HG02852 (cell line): Measurements from ENCODE around the gene CAST.
"Not testable (repeated sequence)": the region's sequence is repeated elsewhere in the genome, so short reads cannot be mapped to it uniquely, and the experiment has no call there.

ENCODE experiments used
- ATAC-seq: cut with Tn5 transposase; IDR thresholded peaks from one replicate; pipeline ENCODE4 v1.9.1; 2021; ENCODE audit warnings: mild to moderate bottlenecking, moderate library complexity; ENCODE audit not compliant: unreplicated experiment

The CAST gene, protein sequence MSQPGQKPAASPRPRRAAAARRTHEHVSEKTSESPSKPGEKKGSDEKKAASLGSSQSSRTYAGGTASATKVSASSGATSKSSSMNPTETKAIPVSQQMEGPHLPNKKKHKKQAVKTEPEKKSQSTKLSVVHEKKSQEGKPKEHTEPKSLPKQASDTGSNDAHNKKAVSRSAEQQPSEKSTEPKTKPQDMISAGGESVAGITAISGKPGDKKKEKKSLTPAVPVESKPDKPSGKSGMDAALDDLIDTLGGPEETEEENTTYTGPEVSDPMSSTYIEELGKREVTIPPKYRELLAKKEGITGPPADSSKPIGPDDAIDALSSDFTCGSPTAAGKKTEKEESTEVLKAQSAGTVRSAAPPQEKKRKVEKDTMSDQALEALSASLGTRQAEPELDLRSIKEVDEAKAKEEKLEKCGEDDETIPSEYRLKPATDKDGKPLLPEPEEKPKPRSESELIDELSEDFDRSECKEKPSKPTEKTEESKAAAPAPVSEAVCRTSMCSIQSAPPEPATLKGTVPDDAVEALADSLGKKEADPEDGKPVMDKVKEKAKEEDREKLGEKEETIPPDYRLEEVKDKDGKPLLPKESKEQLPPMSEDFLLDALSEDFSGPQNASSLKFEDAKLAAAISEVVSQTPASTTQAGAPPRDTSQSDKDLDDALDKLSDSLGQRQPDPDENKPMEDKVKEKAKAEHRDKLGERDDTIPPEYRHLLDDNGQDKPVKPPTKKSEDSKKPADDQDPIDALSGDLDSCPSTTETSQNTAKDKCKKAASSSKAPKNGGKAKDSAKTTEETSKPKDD

DNA sequence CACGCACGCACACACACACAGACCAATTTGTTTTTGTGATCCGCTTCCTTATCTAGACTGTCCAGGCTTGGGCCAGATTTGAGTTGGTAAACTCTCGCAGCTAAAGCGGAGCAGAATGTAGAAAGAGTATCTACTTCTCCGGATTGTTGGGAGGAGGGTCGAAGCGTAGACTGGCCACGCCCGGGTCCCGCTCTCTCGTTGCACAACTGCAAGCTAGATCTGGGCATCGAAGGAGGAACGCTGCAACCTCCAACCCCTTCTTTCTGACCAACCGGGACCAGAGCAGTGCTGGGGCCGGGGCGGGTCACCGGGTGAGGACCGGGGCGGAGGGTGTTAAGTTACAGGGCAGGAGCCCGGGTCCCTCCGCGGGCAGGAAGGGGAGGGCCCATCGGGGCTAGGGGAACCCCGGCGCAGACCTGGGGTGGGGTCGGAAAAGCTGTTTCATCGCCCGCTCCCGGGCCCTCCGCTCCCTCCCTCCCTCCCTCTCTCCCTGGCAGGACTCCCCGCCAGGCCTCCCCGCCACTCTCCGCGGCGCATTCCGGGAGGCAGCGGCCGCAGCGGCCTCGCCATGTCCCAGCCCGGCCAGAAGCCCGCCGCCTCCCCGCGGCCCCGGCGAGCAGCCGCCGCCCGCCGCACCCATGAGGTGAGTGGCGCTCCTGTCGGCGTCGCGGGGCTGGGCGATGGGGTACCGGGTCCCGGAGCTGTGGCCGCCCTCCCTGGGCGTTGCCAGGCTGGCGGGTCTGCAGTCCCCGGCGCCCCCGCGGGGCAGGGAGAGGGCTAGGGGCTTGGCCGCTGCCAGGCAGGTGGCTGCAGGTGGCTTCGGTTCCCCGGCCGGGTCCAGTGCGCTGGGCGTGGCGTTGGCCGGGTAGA lies at the start of gene CAST:
Gene CAST, plus strand, starts transcription at position 522 of the 870 bp plus-strand sequence. Its CDS starts 47 bp downstream, at position 569.
- peak; percentile 53 for ATAC-seq

DNA sequence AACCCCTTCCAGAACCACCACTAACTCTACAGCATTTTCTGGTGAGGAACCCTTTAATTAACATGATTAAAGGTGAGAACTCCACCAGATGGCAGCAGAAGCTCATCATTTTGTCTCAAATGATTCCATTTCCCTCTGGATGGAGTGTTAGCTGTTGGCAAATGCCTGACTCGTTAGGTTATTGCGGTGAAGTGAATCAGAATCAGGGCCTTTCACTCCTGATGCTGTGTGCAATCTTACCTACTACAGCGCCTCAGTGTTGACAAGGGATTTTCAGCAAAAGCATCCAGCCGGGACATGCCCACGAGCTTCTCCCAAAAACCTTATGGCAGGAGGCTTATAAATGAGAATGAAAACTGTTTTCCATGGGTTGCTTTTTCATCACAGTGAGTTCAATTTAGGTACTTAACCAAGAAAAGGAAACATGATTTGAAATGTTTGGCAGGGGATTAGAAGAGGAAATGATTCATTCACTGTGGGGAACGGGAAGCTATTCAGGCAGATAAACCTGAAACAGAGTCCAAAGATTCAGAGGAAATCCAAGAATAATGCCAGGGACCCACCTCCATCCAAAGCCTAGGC lies 48.0 kb upstream of the CAST start:
- no peak for ATAC-seq

DNA sequence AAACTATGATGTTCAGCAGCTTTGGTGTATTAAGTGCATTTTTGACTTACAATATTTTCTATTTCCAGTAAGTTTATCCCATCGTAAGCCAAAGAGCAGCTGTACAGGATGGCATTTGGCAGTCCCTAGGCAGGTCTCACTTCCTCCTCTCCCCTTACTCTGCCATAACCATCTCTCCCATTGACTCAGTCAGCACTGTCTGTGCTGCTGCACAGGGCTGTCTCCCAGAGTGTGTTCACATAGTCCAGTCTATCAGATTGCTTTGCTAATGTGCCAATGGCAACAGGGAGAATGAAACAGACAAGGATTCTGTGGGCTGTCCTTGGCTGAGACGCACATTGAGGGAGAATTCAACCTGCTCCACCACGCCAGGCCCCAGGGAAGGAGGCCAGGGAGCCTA lies 47.0 kb upstream of the CAST start:
- no peak for ATAC-seq

DNA sequence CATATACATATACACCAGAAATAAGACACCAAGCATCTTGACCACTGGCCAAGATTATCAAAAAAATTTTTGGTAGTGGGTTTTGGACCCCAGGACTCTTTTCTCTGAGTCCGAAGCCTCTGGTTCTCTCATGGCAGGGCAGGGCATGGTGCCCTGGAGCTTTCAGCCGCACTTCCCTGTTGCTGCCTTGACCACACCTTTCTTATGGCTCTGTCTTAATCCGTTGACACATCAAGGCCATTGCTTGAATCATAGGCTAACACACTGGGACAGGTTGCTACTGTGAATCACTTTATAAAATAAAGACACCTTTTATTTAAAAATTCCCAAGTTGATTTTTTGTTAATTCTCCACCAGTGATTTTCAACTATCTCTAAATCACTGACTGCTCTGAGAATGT lies 45.4 kb upstream of the CAST start:
- ATAC-seq: no peak

DNA sequence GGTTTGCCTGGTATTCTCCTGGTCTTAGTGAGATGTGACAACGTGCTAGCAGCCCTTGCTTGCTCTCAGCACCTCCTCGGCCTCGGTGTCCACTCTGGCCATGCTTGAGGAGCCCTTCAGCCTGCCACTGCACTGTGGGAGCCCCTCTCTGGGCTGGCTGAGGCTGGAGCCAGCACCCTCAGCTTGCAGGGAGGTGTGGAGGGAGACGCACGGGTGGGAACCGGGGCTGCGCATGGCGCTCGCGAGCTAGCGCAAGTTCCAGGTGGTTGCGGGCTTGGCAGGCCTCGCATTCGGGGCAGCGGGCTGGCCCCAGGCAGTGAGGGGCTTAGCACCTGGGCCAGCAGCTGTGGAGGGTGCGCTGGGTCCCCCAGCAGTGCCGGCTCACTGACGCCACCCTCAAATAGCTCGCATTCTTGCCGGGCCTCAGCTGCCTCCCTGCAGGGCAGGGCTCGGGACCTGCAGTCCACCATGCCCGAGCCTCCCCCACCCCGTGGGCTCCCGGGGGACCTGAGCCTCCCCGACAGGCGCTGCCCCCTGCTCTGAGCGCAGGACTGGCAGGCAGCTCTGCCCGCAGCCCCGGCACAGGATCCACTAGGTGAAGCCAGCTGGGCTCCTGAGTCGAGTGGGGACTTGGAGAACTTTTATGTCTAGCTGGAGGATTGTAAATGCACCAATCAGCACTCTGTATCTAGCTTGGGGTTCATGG lies 43.7 kb upstream of the CAST start:
- ATAC-seq: not testable (repeated sequence)

DNA sequence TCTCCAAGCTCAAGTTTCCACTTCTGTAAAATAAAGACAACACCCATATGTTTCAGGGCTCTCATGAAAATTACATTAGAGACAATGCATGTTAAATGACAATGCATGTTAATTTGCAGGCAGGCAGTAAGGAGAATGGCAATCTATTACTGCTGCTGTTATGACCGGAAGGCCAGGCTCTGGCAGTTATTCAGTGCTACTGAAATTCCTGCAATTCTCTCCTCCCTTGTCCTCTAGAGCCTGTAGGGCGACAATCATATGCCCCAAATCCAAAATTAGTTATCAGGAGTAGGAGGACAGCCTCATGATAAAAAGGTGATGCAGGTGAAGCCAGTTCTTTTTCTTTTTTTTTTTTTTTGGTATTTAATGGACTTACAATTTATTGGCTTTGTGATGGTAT lies 42.2 kb upstream of the CAST start:
- ATAC-seq: no peak

DNA sequence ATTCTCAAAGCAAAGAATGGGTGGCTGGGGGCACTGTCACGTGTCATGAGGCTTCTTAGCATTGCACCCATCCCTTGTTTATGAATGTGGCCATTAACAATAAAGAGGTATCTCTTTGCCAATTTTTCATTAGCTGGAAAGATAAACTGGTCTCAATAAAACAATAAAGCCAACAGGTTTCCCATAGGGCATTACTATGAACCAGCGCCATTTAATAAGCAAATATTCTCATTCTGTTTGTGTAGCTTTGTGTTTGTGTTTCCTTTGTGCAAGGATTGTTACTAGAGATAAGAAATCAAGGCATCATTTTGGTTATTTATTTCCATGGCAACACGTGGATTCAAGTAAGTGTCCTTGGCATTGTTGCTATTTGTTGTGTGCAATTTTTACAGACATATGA lies 37.6 kb upstream of the CAST start:
- no peak for ATAC-seq

DNA sequence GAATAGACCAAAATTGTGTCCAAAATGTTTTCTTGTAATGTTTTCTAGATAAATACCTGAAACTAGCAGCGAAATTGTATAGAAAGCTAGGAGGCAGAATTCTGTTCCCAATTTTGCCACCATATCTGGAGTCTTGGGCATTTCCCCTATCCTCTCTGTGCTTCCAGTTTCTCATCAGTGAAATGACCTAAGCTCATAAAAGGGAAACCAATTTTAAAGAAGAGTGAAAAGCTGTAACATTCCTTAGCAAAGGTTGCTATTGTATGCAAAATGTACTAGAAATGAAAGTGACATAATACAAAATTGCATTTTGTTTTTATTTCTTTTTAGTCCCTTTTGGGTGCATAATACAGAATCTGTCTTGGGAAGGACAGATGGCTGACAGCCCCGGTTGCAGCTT lies 36.8 kb upstream of the CAST start:
- ATAC-seq: no peak

DNA sequence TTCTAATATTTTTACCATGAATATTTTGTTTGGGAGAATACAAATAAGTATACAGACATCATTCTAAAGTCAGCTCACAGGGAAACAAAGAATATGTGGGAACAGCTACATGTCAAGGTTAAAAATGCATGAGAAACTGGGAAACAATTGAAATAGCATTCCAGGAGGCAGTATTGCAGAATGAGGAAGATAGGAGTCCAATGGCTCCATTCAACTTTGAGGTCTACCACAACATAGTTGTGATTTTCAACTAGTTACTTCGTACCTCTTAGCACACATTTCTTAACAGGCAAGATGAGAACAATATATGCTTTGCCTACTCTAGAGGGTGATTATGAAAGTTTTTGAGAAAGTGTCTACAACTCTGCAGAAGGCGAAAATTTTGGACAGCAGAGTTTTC lies 35.2 kb upstream of the CAST start:
- ATAC-seq: no peak

DNA sequence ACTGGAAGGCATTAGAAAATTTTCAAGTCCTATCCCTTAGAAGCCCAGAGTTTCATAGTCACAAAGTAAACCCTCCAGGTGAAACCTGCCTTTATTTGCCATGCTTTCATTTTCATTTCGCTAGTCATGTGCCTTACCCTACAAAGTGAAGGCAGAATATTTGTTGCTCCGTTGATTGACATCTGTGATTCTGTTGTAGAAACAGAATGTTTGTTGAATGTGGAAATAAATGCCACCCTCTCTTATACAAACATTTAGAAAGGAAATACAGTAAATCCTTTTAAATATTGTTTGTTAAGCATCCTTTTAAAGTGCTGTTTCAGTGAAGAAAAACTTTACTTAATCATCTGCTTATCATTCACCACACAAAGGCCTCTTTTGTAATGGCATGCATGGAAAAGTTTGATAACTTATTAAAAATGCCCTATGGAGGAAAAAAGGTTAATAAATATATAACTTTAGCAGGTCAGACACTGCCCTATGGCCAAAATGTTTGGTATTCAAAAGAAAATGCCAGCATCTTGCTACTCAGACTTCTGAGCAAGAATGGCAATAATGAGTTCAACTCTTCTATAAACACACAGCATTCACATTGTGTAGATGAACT lies 34.3 kb upstream of the CAST start:
- no peak for ATAC-seq

DNA sequence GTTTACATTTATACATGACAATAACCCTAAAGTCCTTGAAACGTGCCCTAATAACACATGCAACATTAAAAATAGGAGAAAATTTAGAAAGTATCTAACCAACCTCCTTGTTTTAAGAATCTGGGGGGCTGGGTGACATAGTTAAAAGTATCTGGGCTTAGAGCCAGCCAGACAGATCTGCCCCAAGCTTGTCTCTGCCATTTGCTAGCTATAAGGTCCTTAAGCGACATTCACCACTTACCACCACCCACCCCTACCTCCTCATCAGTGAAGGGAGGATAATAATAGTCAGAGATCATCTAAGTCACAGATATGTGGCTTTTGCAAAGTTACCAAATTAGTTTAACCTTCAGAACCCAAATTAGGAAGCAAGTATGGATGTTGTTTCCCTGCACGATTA lies 33.8 kb upstream of the CAST start:
- ATAC-seq: no peak

DNA sequence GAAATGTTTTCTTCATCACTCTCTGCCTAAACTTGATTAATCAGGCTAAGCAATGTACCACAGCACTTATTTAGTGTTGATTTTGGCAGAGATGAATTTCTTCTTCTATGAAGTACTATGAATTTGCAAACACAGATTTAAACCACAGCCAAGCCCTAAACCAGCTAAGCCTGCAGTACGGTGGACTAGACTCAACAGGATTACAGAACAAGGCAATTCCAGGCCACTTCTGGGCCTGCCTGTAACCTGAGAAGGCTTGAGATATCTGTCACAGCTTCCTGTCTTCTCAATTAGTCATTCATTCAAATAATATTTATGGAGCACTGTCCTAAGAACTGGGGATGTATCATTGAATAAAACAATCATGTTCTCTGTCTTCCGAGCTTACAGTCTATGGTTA lies 32.4 kb upstream of the CAST start:
- ATAC-seq: no peak

DNA sequence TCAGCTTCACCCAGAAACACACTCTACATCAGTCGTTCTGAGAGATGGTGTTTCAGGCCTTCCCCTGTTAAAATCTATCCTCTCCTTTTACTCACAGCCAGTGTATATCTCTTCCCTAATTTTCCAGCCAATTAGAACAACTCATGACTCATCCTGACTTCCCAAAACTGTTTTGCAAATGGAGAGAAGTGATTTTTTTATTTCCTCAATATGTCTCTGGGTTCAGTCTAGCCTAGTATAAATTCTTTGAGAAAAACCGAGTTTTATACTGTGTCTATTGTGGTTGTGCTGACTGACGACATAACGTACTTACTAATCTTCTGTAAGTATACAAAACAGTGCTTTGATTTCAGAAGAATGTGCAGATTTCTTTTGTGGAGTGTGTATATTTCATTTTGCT lies 28.4 kb upstream of the CAST start:
- no peak for ATAC-seq

DNA sequence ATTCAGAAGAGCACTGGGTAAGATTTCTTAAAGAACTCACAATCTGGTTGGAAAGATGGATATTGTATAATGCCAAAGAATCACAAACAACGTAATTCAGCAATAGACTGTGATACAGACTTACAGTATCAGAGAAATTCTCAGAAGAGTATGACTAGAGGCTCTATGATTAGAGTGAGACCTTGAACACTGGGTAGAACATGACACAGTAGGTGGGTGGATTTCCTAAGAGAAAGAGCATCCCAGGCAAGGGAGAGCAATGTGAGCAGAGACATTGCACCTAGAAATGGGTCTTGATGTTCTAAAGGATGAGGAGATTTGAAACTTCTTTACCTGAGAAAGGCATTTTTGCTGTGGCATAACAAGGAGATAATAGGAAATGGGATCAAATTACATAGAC lies 27.3 kb upstream of the CAST start:
- no peak for ATAC-seq

DNA sequence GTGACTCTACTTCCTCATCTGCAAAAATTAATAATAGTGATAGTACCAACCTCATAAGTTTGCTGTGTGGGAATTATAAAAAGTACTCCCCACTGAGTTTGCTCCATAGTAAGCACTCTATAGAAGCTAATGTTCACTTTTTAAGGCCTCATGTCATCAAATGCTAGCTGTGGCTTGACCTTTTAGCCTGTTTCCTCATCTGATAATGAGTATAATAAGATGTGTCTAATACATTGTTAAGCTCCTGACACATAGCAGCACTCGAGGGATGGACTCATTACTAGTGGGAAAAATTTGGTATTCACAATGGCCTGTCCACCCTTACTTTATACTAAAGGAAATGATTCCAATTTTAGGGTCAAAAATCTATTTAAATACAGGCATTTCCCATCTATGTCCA lies 26.1 kb upstream of the CAST start:
- no peak for ATAC-seq

DNA sequence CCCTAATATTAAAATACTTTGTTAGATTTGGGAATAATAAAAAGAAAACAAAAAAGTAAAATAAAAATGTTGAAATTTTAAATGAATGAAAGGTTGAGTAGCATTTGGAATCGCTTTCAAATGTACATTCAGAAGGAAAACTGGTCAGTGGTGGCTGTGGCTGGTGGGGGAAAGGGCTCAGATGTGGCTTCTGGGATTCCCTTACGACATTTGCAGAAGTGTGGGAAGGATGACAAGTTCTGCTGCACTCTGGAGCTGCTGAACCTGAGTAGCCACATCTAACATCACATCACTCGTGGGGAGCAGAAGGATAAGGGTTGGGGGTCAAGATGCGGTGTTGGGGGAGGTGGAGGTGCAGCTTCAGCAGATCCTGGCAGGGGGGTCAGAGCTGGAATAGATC lies 25.6 kb upstream of the CAST start:
- no peak for ATAC-seq

DNA sequence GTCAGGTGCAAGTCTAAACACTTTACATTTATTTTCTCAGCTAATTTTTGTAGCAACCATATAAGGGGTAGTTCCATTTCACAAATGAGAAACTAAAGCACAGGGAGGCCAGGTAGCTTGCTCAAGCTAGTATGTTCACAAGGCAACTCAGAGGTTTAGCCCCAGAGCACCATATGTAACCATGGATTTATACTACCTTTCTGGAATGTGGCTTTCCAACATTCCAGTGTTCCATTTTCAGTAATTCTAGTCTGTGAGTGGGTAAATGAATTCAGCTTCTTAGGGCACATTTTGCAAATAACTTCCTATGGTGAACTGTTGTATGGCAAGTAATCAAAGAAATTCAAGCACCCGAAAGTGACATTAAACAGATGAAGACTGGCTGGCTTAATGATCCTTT lies 25.0 kb upstream of the CAST start:
- ATAC-seq: no peak

DNA sequence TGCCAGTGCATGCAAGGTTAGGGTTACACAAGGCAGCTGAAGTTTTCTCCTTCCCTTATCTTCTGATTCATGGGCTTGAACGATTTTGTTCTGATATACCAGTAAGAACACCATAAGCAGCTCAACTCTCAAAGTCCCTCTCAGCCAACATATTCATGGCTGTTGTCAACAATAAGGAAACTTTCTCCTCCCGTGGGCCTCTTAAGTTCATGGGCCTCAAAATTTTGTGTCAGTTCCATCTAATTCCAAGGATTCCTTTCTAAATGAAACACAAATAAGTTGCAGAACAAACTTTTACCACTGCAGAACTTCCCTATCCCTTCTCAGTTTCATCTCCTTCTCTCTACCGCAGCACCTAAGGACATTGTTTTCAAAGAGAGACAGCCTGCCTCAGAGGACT lies 23.6 kb upstream of the CAST start:
- no peak for ATAC-seq

DNA sequence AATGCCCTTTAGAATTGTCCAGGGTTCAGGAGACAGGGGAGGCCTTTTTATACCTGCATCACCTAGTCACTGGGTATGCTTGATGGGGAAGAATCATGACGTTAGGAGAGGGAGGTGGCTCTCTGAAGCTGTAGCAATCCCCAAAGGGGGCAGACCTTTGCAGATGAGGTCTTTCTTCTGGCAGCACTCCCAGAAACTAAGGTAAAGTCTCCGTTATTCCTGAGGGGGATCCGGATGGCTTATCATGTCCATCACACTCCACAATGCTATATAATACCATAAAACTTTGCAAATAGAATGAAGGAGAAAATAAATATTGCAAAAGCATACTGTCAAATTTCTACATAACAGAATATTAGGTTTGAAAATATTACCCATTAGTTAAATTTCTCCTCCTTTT lies 21.5 kb upstream of the CAST start:
- no peak for ATAC-seq
